ENCODE measurements around the gene ESAM. TPM values are rescaled to one million over a fixed set of nuclear protein-coding genes. Genes with fewer than 3 reads are reported as not detected.

The ESAM gene
- total and polyA plus RNA-seq, 2 of the 8 experiments (the other 6 are each of a cell fraction or from before 2014, with no cell fraction given) = 0.09 TPM; not detected in 1

DNA sequence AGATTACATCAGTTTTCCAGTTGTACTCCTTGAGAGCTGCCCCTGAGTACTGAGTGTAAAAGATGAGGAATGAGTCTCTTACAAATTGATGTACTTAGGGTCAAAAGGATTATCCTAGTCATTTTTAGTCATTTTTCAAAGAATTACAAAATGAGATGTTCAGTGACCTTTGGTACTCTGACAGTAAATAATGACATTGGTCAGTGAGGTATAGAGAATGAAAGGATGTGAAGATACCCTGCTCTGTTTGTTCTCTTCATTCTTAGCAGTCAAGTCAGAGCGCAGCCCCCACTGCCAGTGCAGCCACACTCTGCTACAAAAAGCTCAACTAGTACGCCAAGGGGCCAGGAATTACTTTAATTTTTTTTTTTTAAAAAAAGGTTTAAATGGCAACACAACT lies 4.1 kb upstream of the ESAM start:
- Histone ChIP-seq H4K5ac (ENCODE audit: insufficient read length, low read depth, low read length) (no peak overlapping the region), H3K56ac (replicated peaks; ENCODE audit: insufficient read length, low read depth, low read length) (no peak overlapping the region), H3K4me2 (ENCODE audit: insufficient read depth in 1 of 2, low read depth in 2 of 2, low read length in 2 of 2) (no peak overlapping the region), H3K36me3 (ENCODE audit: control insufficient read depth in 2 of 4, insufficient read depth in 4 of 4, low read length in 3 of 4) (peaks cover 2 to 23% (median 8%) of the 10 kb centered on the region in 4 experiments; a peak in 4 of 8 replicates), H3K79me1 (ENCODE audit: low read depth, low read length) (no peaks in the 10 kb centered on the region), H4K8ac (ENCODE audit: extremely low read depth, insufficient read depth, low read length) (no peak overlapping the region), H2AFZ (ENCODE audit: low read length) (no peak overlapping the region), H3K23ac (ENCODE audit: insufficient read length) (no peak overlapping the region), H2BK120ac (replicated peaks; ENCODE audit: low read depth, low read length) (no peak overlapping the region), H2BK15ac (ENCODE audit: low read length) (no peak overlapping the region), H3K14ac (ENCODE audit: insufficient read length) (no peak overlapping the region), H3K4ac (replicated peaks; ENCODE audit: insufficient read length, low read depth, low read length) (no peak overlapping the region), H3K9me3 (ENCODE audit: insufficient read depth in 2 of 2, low read depth in 1 of 2, low read length in 1 of 2) (no peaks in the 10 kb centered on the region), H3K27ac (ENCODE audit: low read depth, low read length) (no peak overlapping the region), H3K23me2 (ENCODE audit: low read depth, low read length) (peaks cover 13% of the 10 kb centered on the region; the same call in 1 of the 2 replicates), H2BK12ac (ENCODE audit: low read depth, low read length) (no peak overlapping the region), H4K20me1 (replicated peaks in 1 of 2; ENCODE audit: control insufficient read depth in 1 of 2, insufficient read depth in 2 of 2, low read length in 2 of 2) (peaks cover 6 to 21% of the 10 kb centered on the region in 2 experiments), H3K27me3 (replicated peaks in 1 of 4; ENCODE audit: control insufficient read depth in 3 of 4, extremely low read depth in 1 of 4, insufficient read depth in 3 of 4, low read length in 3 of 4) (peaks cover 11 to 22% (median 19%) of the 10 kb centered on the region in 4 experiments), H4K91ac (replicated peaks; ENCODE audit: insufficient read length, low read length) (no peak overlapping the region), H3K79me2 (ENCODE audit: control insufficient read depth in 1 of 2, insufficient read depth in 2 of 2, low read length in 2 of 2) (no peaks in the 10 kb centered on the region), H3K18ac (ENCODE audit: extremely low read depth, low read length) (no peak overlapping the region), H2BK20ac (ENCODE audit: low read length) (no peak overlapping the region), H3K4me1 (replicated peaks in 1 of 4; ENCODE audit: control insufficient read depth in 3 of 4, insufficient read depth in 4 of 4, low read length in 3 of 4) (peaks cover 0 to 12% (median 7%) of the 10 kb centered on the region in 4 experiments; a peak in 6 of 7 replicates), H2BK5ac (ENCODE audit: low read depth, low read length) (no peak overlapping the region), H3K9ac (replicated peaks in 1 of 4; ENCODE audit: extremely low read depth in 1 of 4, low read depth in 3 of 4, low read length in 3 of 4) (no peak overlapping the region), H2AK5ac (ENCODE audit: low read depth, low read length) (no peak overlapping the region), H3K4me3 (ENCODE audit: extremely low read depth in 1 of 4, insufficient read depth in 2 of 4, low read depth in 3 of 4, low read length in 4 of 4) (no peak overlapping the region)
- DNase-seq (ENCODE audit: low read depth in 1 of 2, low spot score in 2 of 2) (no peak), FAIRE-seq (no peak)
- ChIA-PET POLR2A (ENCODE audit: partially characterized antibody) (interaction anchor here (0.6 to 1.1 kb wide), 2 partner anchors 9 to 93 kb away, joined by 3 read pairs; partner anchors contain the start of genes SIAE and SPA17), CTCF (ENCODE audit: partially characterized antibody) (interaction anchor here (0.6 to 28.0 kb wide), 16 partner anchors 12 to 924 kb away, joined by 3 to 382 read pairs (median 7); partner anchors contain the start of genes MSANTD2, NRGN and ROBO3)
- 97% methylated on average over 2 of the region's 2 CpGs; no CpG with 5 or more reads in 1 of the 2 experiments for WGBS, 2 experiments (ENCODE audit: extremely low coverage in 1 of 2, insufficient coverage in 1 of 2, insufficient read length in 1 of 2, insufficient replicate concordance in 2 of 2, low coverage in 1 of 2, low lambda C conversion rate in 2 of 2, missing lambda C conversion rate in 1 of 2)
- no peak for TF ChIP-seq MAFK (IDR thresholded peaks at IDR 0.05; ENCODE audit: low read depth, low read length)
